Mammary epithelial cell (primary cell): ENCODE results near the gene USP28.

Source experiments
- EZH2 ChIP-seq: IDR thresholded peaks from 2 replicates; pipeline ENCODE4 v1.6.1; 2012; ENCODE audit warnings: low read length, inconsistent platforms, borderline replicate concordance
- TF ChIP-seq, protein P1 (sequence below), 2 donors: IDR thresholded peaks in 1 of 2; conservative IDR thresholded peaks in 1 of 2; 2 replicates each; pipeline ENCODE4 v1.5.1; 2011 to 2012; ENCODE audit warnings: inconsistent platforms in 2 of 2, low read length in 2 of 2, mild to moderate bottlenecking in 2 of 2, control low read depth in 1 of 2, low read depth in 1 of 2; ENCODE audit not compliant: insufficient read depth in 1 of 2; ENCODE audit errors: extremely low read depth in 1 of 2

GRCh38 chr11:113817162-113817561, 58.2 kb downstream of the USP28 start:
- TF ChIP-seq, protein P1, sequence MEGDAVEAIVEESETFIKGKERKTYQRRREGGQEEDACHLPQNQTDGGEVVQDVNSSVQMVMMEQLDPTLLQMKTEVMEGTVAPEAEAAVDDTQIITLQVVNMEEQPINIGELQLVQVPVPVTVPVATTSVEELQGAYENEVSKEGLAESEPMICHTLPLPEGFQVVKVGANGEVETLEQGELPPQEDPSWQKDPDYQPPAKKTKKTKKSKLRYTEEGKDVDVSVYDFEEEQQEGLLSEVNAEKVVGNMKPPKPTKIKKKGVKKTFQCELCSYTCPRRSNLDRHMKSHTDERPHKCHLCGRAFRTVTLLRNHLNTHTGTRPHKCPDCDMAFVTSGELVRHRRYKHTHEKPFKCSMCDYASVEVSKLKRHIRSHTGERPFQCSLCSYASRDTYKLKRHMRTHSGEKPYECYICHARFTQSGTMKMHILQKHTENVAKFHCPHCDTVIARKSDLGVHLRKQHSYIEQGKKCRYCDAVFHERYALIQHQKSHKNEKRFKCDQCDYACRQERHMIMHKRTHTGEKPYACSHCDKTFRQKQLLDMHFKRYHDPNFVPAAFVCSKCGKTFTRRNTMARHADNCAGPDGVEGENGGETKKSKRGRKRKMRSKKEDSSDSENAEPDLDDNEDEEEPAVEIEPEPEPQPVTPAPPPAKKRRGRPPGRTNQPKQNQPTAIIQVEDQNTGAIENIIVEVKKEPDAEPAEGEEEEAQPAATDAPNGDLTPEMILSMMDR (conservative IDR thresholded peaks at IDR 0.05 in 1 of 2, IDR thresholded peaks at IDR 0.05 in 1 of 2; ENCODE audit: extremely low read depth in 1 of 2, insufficient read depth in 1 of 2, low read depth in 1 of 2, low read length in 2 of 2), result no peak
- TF ChIP-seq EZH2, result no peak
